Measurements from ENCODE around the gene ITIH2.
"Not testable (repeated sequence)": the region's sequence is repeated elsewhere in the genome, so short reads cannot be mapped to it uniquely, and the experiment has no call there.

Gene ITIH2

GRCh38 chr10:7696545-7696944, 6.6 kb upstream of the ITIH2 start:
- DNase-seq = no peak

GRCh38 chr10:7697426-7697825, 5.7 kb upstream of the ITIH2 start:
- no peak for DNase-seq

GRCh38 chr10:7700577-7701125, 2.5 kb upstream of the ITIH2 start:
- DNase-seq = no peak

GRCh38 chr10:7701158-7701742, 1.9 kb upstream of the ITIH2 start:
- DNase-seq = no peak

GRCh38 chr10:7702288-7702812, 766 bp upstream of the ITIH2 start:
- no peak for DNase-seq

- DNase-seq = no peak
Measured at GRCh38 chr10:7704071-7705016, 1.2 kb downstream of the ITIH2 start.

- DNase-seq = no peak
Measured at GRCh38 chr10:7705341-7705740, 2.2 kb downstream of the ITIH2 start.

- DNase-seq = no peak
Measured at GRCh38 chr10:7706534-7707073, 3.5 kb downstream of the ITIH2 start.

GRCh38 chr10:7707102-7707501, 4.0 kb downstream of the ITIH2 start:
- no peak for DNase-seq

GRCh38 chr10:7707858-7708622, 4.9 kb downstream of the ITIH2 start:
- no peak for DNase-seq

- DNase-seq = no peak
Measured at GRCh38 chr10:7708832-7709231, 5.7 kb downstream of the ITIH2 start.

GRCh38 chr10:7710446-7710845, 7.3 kb downstream of the ITIH2 start:
- no peak for DNase-seq

GRCh38 chr10:7711075-7711474, 8.0 kb downstream of the ITIH2 start:
- DNase-seq = not testable (repeated sequence)

- no peak for DNase-seq
Measured at GRCh38 chr10:7715515-7715914, 12.4 kb downstream of the ITIH2 start.

- DNase-seq = no peak
Measured at GRCh38 chr10:7717767-7718166, 14.7 kb downstream of the ITIH2 start.

GRCh38 chr10:7718685-7719084, 15.6 kb downstream of the ITIH2 start:
- no peak for DNase-seq

- DNase-seq = no peak
Measured at GRCh38 chr10:7720478-7720877, 17.4 kb downstream of the ITIH2 start.

- DNase-seq = no peak
Measured at GRCh38 chr10:7722927-7723529, 19.9 kb downstream of the ITIH2 start.

- no peak for DNase-seq
Measured at GRCh38 chr10:7734821-7735220, 31.7 kb downstream of the ITIH2 start.

- DNase-seq = no peak
Measured at GRCh38 chr10:7738536-7739407, 35.7 kb downstream of the ITIH2 start.

GRCh38 chr10:7744307-7744706, 41.2 kb downstream of the ITIH2 start:
- DNase-seq = no peak

Data from stimulated activated naive CD4-positive, alpha-beta T cell treated with Interleukin-2 at 50 U/mL for 16 hours (primary cell).